ENCODE data around the gene GBP4.

GRCh38 chr1:89221341-89221740 is 22.6 kb upstream of the GBP4 start:
- TF ChIP-seq POLR2AphosphoS5 (IDR thresholded peaks at IDR 0.05; ENCODE audit: low read depth, low read length) (no peak), FOXP2 (optimal IDR thresholded peaks at IDR 0.05; ENCODE audit: borderline replicate concordance, extremely low read depth, extremely low read length, insufficient read depth) (no peak), SIN3A (IDR thresholded peaks at IDR 0.05; ENCODE audit: borderline replicate concordance, insufficient read depth, low read length) (no peak), REST (IDR thresholded peaks at IDR 0.05; ENCODE audit: insufficient read depth in 1 of 2, low read depth in 2 of 2, low read length in 2 of 2) (no peak), TAF1 (IDR thresholded peaks at IDR 0.05; ENCODE audit: borderline replicate concordance, insufficient read depth, low read length) (no peak)
